Measurements from ENCODE around the gene IL31RA. TPM values are rescaled to one million over a fixed set of nuclear protein-coding genes. Genes with fewer than 3 reads are reported as not detected.

Gene IL31RA
- total and polyA plus RNA-seq, 9 donors: 0.15 to 0.67 (median 0.24) TPM; not detected in 2

- intact Hi-C loops (cut with DNase I): no loop called here
- H3K4me3 ChIP-seq: no peak overlapping the region
- DNase-seq: no peak
These were observed 52.1 kb downstream of the IL31RA start for GRCh38 chr5:55903121-55903701.

DNA sequence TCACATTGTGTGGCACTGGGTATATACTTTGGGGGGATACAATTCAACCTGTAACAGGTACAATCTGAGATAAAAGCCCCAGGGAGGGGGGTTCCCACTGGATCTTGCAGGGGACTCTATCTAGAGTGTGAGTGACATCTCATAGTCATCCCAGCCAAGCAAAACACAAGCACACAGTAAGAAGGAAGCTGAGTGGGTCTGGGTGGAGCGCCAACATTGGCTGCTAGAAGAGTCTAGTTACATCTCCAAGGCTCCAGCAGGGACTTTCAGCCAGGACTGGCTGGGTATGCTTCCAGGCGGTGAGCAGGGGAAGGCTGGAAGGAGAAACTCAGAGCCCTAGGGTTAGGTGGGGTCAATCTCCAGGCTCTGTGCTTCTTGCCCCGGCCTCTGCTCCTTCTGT lies 53.0 kb downstream of the IL31RA start:
- no peaks in the 10 kb centered on the region for H3K36me3 ChIP-seq
- H3K9me3 ChIP-seq: no peaks in the 10 kb centered on the region
- intact Hi-C loops (cut with DNase I): no loop called here
- no peak overlapping the region for H3K4me3 ChIP-seq
- 94 to 98% (median 96%) methylated on average over 3 of the region's 3 CpGs for WGBS, 3 donors
- no peaks in the 10 kb centered on the region for H3K4me1 ChIP-seq (ENCODE audit: insufficient read depth)
- H3K27me3 ChIP-seq: no peaks in the 10 kb centered on the region
- no peak for TF ChIP-seq POLR2A (IDR thresholded peaks at IDR 0.05)
- TF ChIP-seq EP300 (IDR thresholded peaks at IDR 0.05): no peak
- DNase-seq: no peak
- H3K27ac ChIP-seq: no peak overlapping the region

More at GRCh38 chr5:55903121-55903701, 52.1 kb downstream of the IL31RA start:
- H3K27ac ChIP-seq: no peak overlapping the region
- no peaks in the 10 kb centered on the region for H3K9me3 ChIP-seq
- H3K27me3 ChIP-seq: no peaks in the 10 kb centered on the region
- TF ChIP-seq EP300 (IDR thresholded peaks at IDR 0.05): no peak
- TF ChIP-seq POLR2A (IDR thresholded peaks at IDR 0.05): no peak
- TF ChIP-seq CTCF (IDR thresholded peaks at IDR 0.05): no peak
- WGBS, 3 donors: 90 to 95% (median 92%) methylated on average over 19 of the region's 19 CpGs
- H3K36me3 ChIP-seq: no peaks in the 10 kb centered on the region
- H3K4me1 ChIP-seq (ENCODE audit: insufficient read depth): no peaks in the 10 kb centered on the region

GRCh38 chr5:55905251-55905650 lies 54.1 kb downstream of the IL31RA start:
- no peak overlapping the region for H3K27ac ChIP-seq
- H3K4me3 ChIP-seq: no peak overlapping the region
- no peaks in the 10 kb centered on the region for H3K9me3 ChIP-seq
- H3K36me3 ChIP-seq: no peaks in the 10 kb centered on the region
- H3K27me3 ChIP-seq: no peaks in the 10 kb centered on the region
- WGBS, 3 donors: 72 to 84% (median 77%) methylated on average over 4 of the region's 4 CpGs
- no peaks in the 10 kb centered on the region for H3K4me1 ChIP-seq (ENCODE audit: insufficient read depth)
- no peak for DNase-seq
- intact Hi-C loops (cut with DNase I): no loop called here
- no peak for TF ChIP-seq POLR2A (IDR thresholded peaks at IDR 0.05)
- TF ChIP-seq EP300 (IDR thresholded peaks at IDR 0.05): no peak
- TF ChIP-seq CTCF (IDR thresholded peaks at IDR 0.05): no peak

DNA sequence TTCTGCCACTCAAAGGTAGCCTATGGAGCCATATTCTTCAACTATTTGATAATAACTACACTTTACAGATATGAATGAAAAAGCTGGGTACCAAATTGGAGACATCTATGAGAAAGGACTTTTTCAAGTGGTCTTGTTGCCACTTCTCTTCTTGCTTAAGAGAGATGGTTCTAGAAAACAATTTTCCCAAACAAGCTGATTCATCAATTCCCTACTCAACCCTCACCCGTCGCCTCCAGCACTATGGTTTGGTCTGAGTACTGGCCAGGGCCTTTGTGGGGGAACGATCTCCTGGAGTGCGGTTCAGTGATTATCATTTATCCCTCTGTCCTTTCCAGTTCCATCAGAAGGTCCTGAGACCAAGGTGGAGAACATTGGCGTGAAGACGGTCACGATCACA lies 56.8 kb downstream of the IL31RA start:
- no peaks in the 10 kb centered on the region for H3K27me3 ChIP-seq
- WGBS, 3 donors: 93 to 97% (median 96%) methylated on average over 7 of the region's 7 CpGs
- intact Hi-C loops (cut with DNase I): no loop called here
- no peak overlapping the region for H3K4me3 ChIP-seq
- TF ChIP-seq CTCF (IDR thresholded peaks at IDR 0.05): no peak
- no peak for TF ChIP-seq POLR2A (IDR thresholded peaks at IDR 0.05)
- no peak for TF ChIP-seq EP300 (IDR thresholded peaks at IDR 0.05)
- no peaks in the 10 kb centered on the region for H3K4me1 ChIP-seq (ENCODE audit: insufficient read depth)
- no peaks in the 10 kb centered on the region for H3K9me3 ChIP-seq
- H3K36me3 ChIP-seq: no peaks in the 10 kb centered on the region
- H3K27ac ChIP-seq: no peak overlapping the region
- no peak for DNase-seq

- H3K4me3 ChIP-seq: no peak overlapping the region
- TF ChIP-seq EP300 (IDR thresholded peaks at IDR 0.05) (no peak), POLR2A (IDR thresholded peaks at IDR 0.05) (no peak)
- WGBS, 3 donors: 35 to 97% (median 85%) methylated on average over 1 of the region's 1 CpG
- no peaks in the 10 kb centered on the region for H3K36me3 ChIP-seq
- H3K27ac ChIP-seq: no peak overlapping the region
- no peaks in the 10 kb centered on the region for H3K27me3 ChIP-seq
- no peak for DNase-seq
- no peaks in the 10 kb centered on the region for H3K9me3 ChIP-seq
- H3K4me1 ChIP-seq (ENCODE audit: insufficient read depth): no peaks in the 10 kb centered on the region
- intact Hi-C loops (cut with DNase I): no loop called here
These were observed 57.6 kb downstream of the IL31RA start for GRCh38 chr5:55908804-55909203.
